Thymus (tissue), 11 donors: ENCODE results near the gene FAM76B. TPM values are rescaled to one million over a fixed set of nuclear protein-coding genes. Genes with fewer than 3 reads are reported as not detected.
A peak's percentile ranks its signal among the peaks of the same experiment; 100 is the strongest.

Experiments
- DNase-seq, 9 donors: peaks; one replicate each; pipeline ENCODE4 v3.0.0-alpha.2; 2013; ENCODE audit warnings: low spot score in 9 of 9, low read depth in 6 of 9, missing footprints in 1 of 9
- H3K27ac ChIP-seq, 2 donors: one replicate each; pipeline ENCODE4 v1.5.1; 2013; ENCODE audit warnings: control low read depth in 1 of 2, low read depth in 1 of 2, low read length in 1 of 2, mild to moderate bottlenecking in 1 of 2, moderate library complexity in 1 of 2
- H3K27me3 ChIP-seq, 2 donors: one replicate each; pipeline ENCODE4 v1.5.1; 2013; ENCODE audit warnings: low read length in 1 of 2; ENCODE audit not compliant: control insufficient read depth in 2 of 2, insufficient read depth in 1 of 2
- H3K36me3 ChIP-seq, 2 donors: one replicate each; pipeline ENCODE4 v1.5.1; 2013; ENCODE audit warnings: low read length in 1 of 2, mild to moderate bottlenecking in 1 of 2, moderate library complexity in 1 of 2; ENCODE audit not compliant: control insufficient read depth in 2 of 2, insufficient read depth in 2 of 2
- H3K4me1 ChIP-seq, 2 donors: one replicate each; pipeline ENCODE4 v1.5.1; 2013; ENCODE audit warnings: low read length in 2 of 2; ENCODE audit not compliant: control insufficient read depth in 2 of 2, insufficient read depth in 2 of 2
- H3K4me3 ChIP-seq, 2 donors: one replicate each; pipeline ENCODE4 v1.5.1; 2013; ENCODE audit warnings: low read length in 2 of 2, control low read depth in 1 of 2, mild to moderate bottlenecking in 1 of 2
- H3K9me3 ChIP-seq, 2 donors: one replicate each; pipeline ENCODE4 v1.5.1; 2013; ENCODE audit warnings: low read length in 1 of 2, mild to moderate bottlenecking in 1 of 2; ENCODE audit not compliant: control insufficient read depth in 2 of 2, insufficient read depth in 1 of 2
- WGBS: extraction: QIAGEN DNeasy Blood & Tissue Kit; methylation state at CpG from one replicate; pipeline ENCODE4 v1.1.7; 2013; 5-methylcytosine and 5-hydroxymethylcytosine counted together
- polyA plus RNA-seq: library from polyadenylated mRNA; stranded (reverse); fragments of 200-250 nt; gene quantifications from one replicate; pipeline ENCODE4 v1.2.3, GENCODE V29; 2013
- total RNA-seq: library from RNA; stranded (reverse); fragments of 120-200 nt; gene quantifications from one replicate; pipeline ENCODE4 v1.2.4, GENCODE V29; 2013
- donor health status: healthy.

Gene FAM76B
- total and polyA plus RNA-seq, 2 donors, result 27.5 to 47.6 TPM

DNA sequence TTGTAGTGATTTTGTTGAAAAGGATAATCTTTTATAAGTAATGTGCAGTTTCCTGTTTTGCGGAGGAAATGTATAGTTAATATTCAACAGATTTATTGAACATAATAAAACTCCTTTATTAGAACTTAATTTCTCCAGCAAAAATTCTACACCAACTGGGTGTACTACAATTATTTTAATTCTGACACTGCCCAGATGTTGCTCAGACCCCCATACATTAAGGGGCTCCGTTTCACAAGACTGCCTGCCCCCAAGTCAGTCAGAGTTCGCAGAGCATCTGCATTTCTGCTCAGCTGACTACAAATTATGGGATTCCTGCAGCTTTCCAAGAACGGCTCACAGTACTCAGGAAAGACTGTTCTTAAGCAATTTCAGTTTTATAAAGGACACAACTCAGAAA is 6.9 kb upstream of the FAM76B start:
- Histone ChIP-seq H3K27me3 (no peaks in the 10 kb centered on the region), H3K27ac (no peak overlapping the region), H3K4me1 (peaks cover 6 to 9% of the 10 kb centered on the region in 2 donors), H3K36me3 (peaks cover 4 to 20% of the 10 kb centered on the region in 2 donors), H3K9me3 (no peaks in the 10 kb centered on the region), H3K4me3 (no peak overlapping the region)
- WGBS, result over 99% methylated on average over 4 of the region's 4 CpGs
- DNase-seq, result no peak

GRCh38 chr11:95795627-95796295 is 6.2 kb upstream of the FAM76B start:
- 98% methylated on average over 3 of the region's 3 CpGs for WGBS
- Histone ChIP-seq H3K27me3 (no peaks in the 10 kb centered on the region), H3K36me3 (peaks cover 4 to 19% of the 10 kb centered on the region in 2 donors), H3K4me3 (no peak overlapping the region), H3K9me3 (no peaks in the 10 kb centered on the region), H3K27ac (no peak overlapping the region), H3K4me1 (peaks cover 7 to 14% of the 10 kb centered on the region in 2 donors)
- no peak for DNase-seq

- DNase-seq, result no peak
- Histone ChIP-seq H3K4me1 (peaks cover 7 to 14% of the 10 kb centered on the region in 2 donors), H3K36me3 (peaks cover 0 to 5% of the 10 kb centered on the region in 2 donors), H3K9me3 (no peaks in the 10 kb centered on the region), H3K27ac (no peak overlapping the region), H3K4me3 (no peak overlapping the region), H3K27me3 (no peaks in the 10 kb centered on the region)
- 97% methylated on average over 5 of the region's 5 CpGs for WGBS
Observed at GRCh38 chr11:95794086-95794485, 4.5 kb upstream of the FAM76B start.

- no peak for DNase-seq
- Histone ChIP-seq H3K4me1 (peaks cover 10 to 16% of the 10 kb centered on the region in 2 donors), H3K36me3 (peaks cover 0 to 4% of the 10 kb centered on the region in 2 donors), H3K4me3 (no peak overlapping the region), H3K27me3 (no peaks in the 10 kb centered on the region), H3K9me3 (no peaks in the 10 kb centered on the region), H3K27ac (no peak overlapping the region)
- 99% methylated on average over 4 of the region's 4 CpGs for WGBS
Observed at GRCh38 chr11:95793116-95793515, 3.5 kb upstream of the FAM76B start.

- no peaks in the 10 kb centered on the region for H3K9me3 ChIP-seq
- no peaks in the 10 kb centered on the region for H3K27me3 ChIP-seq
- H3K4me3 ChIP-seq, result no peak overlapping the region
- WGBS, result 97% methylated on average over 7 of the region's 7 CpGs
- peaks cover 0 to 4% of the 10 kb centered on the region in 2 donors for H3K36me3 ChIP-seq
- no peak for DNase-seq
- no peak overlapping the region for H3K27ac ChIP-seq
- H3K4me1 ChIP-seq, result peaks cover 10 to 16% of the 10 kb centered on the region in 2 donors
Observed at GRCh38 chr11:95792700-95793099, 3.1 kb upstream of the FAM76B start.

DNA sequence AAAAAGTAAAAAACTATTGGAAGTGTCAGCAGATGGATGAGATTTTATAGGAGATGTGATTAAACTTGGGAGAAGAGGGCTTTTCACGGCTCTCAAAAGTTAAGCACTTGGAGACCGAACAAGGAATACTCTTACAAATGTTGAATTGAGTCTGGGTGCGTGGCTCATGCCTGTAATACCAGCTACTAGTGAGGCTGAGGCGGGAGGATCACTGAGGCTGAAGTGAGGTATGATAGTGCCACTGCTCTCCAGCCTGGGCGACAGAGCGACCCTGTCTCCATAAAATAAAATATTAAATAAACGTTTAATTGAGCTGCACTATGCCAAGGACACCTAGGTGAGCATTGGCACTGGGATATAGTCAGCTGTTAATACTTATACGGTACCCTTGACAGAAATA is 2.6 kb upstream of the FAM76B start:
- Histone ChIP-seq H3K9me3 (no peaks in the 10 kb centered on the region), H3K4me3 (no peak overlapping the region), H3K36me3 (peaks cover 0 to 7% of the 10 kb centered on the region in 2 donors), H3K4me1 (peaks cover 10 to 16% of the 10 kb centered on the region in 2 donors), H3K27me3 (no peaks in the 10 kb centered on the region), H3K27ac (no peak overlapping the region)
- 97% methylated on average over 8 of the region's 8 CpGs for WGBS
- DNase-seq, result no peak

DNA sequence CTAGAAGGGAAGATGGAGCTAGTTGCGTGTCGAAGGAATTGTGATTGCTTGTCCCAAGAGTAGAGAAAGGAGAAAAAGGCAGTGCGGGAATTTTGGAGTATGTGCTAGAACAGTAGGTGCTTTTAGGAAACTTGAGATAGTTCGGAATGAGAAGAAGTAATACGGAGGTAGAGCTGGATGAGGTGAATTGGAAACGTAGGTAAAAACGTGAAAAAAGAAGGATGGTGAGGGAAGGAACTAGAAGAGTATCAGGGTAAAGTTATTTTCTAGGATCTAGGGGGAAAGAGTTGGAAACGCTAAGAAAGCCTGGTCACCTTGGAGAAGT is 2.1 kb upstream of the FAM76B start:
- H3K4me3 ChIP-seq, result peak overlapping the region; percentile 87 to 91
- H3K36me3 ChIP-seq, result peaks cover 0 to 7% of the 10 kb centered on the region in 2 donors
- DNase-seq, result no peak
- no peaks in the 10 kb centered on the region for H3K9me3 ChIP-seq
- H3K27me3 ChIP-seq, result no peaks in the 10 kb centered on the region
- H3K27ac ChIP-seq, result no peak overlapping the region
- peaks cover 10 to 16% of the 10 kb centered on the region in 2 donors for H3K4me1 ChIP-seq
- WGBS, result 70% methylated on average over 8 of the region's 8 CpGs

DNA sequence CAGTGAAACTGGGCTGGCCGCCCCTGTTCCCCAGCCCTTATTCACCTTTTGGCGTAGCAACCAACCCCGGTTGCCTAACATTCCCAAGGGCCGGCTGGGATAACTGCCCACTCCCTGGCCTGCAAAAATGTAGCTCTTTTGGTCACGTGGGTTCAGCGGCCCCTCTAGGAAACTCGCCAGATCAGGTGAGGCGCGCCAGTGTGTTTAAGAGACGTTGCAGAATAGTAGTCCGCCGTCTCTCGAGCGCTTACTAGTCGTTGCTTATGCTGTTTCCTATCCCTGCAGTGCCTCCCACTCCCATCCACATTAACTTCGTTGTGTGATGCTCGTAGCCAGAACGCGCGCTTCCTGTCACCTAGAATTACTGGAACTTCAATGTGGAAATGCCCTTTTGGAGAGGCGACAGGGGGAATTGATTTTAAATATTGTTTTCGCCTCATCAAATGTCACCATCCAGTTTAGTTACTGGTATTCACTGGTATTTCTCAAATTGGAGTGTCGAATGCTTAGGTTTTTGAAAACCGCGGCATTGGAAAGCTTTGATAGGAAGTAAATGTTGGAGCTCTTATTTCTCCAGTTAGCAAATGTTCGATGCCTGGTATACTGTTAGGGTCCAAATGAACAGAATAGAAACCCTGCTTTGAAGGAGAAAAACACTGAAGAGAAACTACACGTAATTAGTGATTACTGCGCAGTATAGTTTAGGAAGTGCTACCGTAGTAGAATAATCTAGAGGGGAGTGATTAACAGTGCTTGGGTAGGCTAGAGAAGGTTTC is 1.5 kb upstream of the FAM76B start:
- Histone ChIP-seq H3K4me1 (peaks cover 10 to 16% of the 10 kb centered on the region in 2 donors), H3K27ac (peak overlapping the region; percentile 99 to 100), H3K9me3 (no peaks in the 10 kb centered on the region), H3K36me3 (peaks cover 0 to 8% of the 10 kb centered on the region in 2 donors), H3K4me3 (peak overlapping the region; percentile 87 to 91), H3K27me3 (no peaks in the 10 kb centered on the region)
- WGBS, result 5% methylated on average over 29 of the region's 29 CpGs
- peak in 8 of 9 donors; percentile 27 to 84 (median 63) for DNase-seq
